Measurements from ENCODE around the gene RASSF7.

Gene RASSF7

GRCh38 chr11:556662-557256 is 4.0 kb upstream of the RASSF7 start:
- no peaks in the 10 kb centered on the region; the same call in 1 of the 2 replicates for H3K27me3 ChIP-seq (ENCODE audit: insufficient read depth, low read depth)
- no peaks in the 10 kb centered on the region for H4K20me1 ChIP-seq (ENCODE audit: insufficient read depth)
- no peak for TF ChIP-seq CTCF (conservative IDR thresholded peaks at IDR 0.05; ENCODE audit: low read depth, low read length)
- no peak overlapping the region for H3K4me3 ChIP-seq (IDR thresholded peaks at IDR 0.05; ENCODE audit: insufficient read depth, low read depth, low read length)
- no peak overlapping the region for H3K4me2 ChIP-seq
- H3K9ac ChIP-seq, result no peak overlapping the region
- H3K79me2 ChIP-seq (ENCODE audit: insufficient read depth, low read depth), result no peaks in the 10 kb centered on the region
- H3K4me1 ChIP-seq (ENCODE audit: low read depth, poor library complexity, severe bottlenecking), result peaks cover 20% of the 10 kb centered on the region
- H3K36me3 ChIP-seq (ENCODE audit: insufficient read depth), result no peaks in the 10 kb centered on the region
- H2AFZ ChIP-seq (ENCODE audit: low read depth), result no peak overlapping the region
- H3K27ac ChIP-seq, result no peak overlapping the region

GRCh38 chr11:557328-558132 is 3.2 kb upstream of the RASSF7 start:
- Histone ChIP-seq H3K4me1 (ENCODE audit: low read depth, poor library complexity, severe bottlenecking) (peaks cover 21% of the 10 kb centered on the region), H3K4me2 (no peak overlapping the region), H2AFZ (ENCODE audit: low read depth) (no peak overlapping the region), H3K79me2 (ENCODE audit: insufficient read depth, low read depth) (no peaks in the 10 kb centered on the region), H3K27me3 (ENCODE audit: insufficient read depth, low read depth) (no peaks in the 10 kb centered on the region; the same call in 1 of the 2 replicates), H4K20me1 (ENCODE audit: insufficient read depth) (no peaks in the 10 kb centered on the region), H3K4me3 (IDR thresholded peaks at IDR 0.05; ENCODE audit: insufficient read depth, low read depth, low read length) (no peak overlapping the region), H3K9ac (no peak overlapping the region), H3K36me3 (ENCODE audit: insufficient read depth) (no peaks in the 10 kb centered on the region), H3K27ac (no peak overlapping the region)
- TF ChIP-seq CTCF (conservative IDR thresholded peaks at IDR 0.05; ENCODE audit: low read depth, low read length), result no peak

- Histone ChIP-seq H3K79me2 (ENCODE audit: insufficient read depth, low read depth) (no peaks in the 10 kb centered on the region), H4K20me1 (ENCODE audit: insufficient read depth) (no peaks in the 10 kb centered on the region), H3K4me2 (no peak overlapping the region), H2AFZ (ENCODE audit: low read depth) (no peak overlapping the region), H3K36me3 (ENCODE audit: insufficient read depth) (no peaks in the 10 kb centered on the region), H3K4me3 (IDR thresholded peaks at IDR 0.05; ENCODE audit: insufficient read depth, low read depth, low read length) (no peak overlapping the region), H3K27me3 (ENCODE audit: insufficient read depth, low read depth) (no peaks in the 10 kb centered on the region; the same call in 1 of the 2 replicates), H3K9ac (no peak overlapping the region), H3K4me1 (ENCODE audit: low read depth, poor library complexity, severe bottlenecking) (peaks cover 21% of the 10 kb centered on the region), H3K27ac (no peak overlapping the region)
- TF ChIP-seq CTCF (conservative IDR thresholded peaks at IDR 0.05; ENCODE audit: low read depth, low read length), result no peak
Observed at GRCh38 chr11:558503-558902, 2.3 kb upstream of the RASSF7 start.

GRCh38 chr11:559020-559620 is 1.6 kb upstream of the RASSF7 start:
- TF ChIP-seq CTCF (conservative IDR thresholded peaks at IDR 0.05; ENCODE audit: low read depth, low read length), result no peak
- Histone ChIP-seq H3K4me2 (no peak overlapping the region), H3K4me1 (ENCODE audit: low read depth, poor library complexity, severe bottlenecking) (peaks cover 20% of the 10 kb centered on the region), H3K27ac (no peak overlapping the region), H2AFZ (ENCODE audit: low read depth) (no peak overlapping the region), H3K9ac (no peak overlapping the region), H4K20me1 (ENCODE audit: insufficient read depth) (no peaks in the 10 kb centered on the region), H3K27me3 (ENCODE audit: insufficient read depth, low read depth) (no peaks in the 10 kb centered on the region; the same call in 1 of the 2 replicates), H3K4me3 (IDR thresholded peaks at IDR 0.05; ENCODE audit: insufficient read depth, low read depth, low read length) (no peak overlapping the region), H3K36me3 (ENCODE audit: insufficient read depth) (no peaks in the 10 kb centered on the region), H3K79me2 (ENCODE audit: insufficient read depth, low read depth) (no peaks in the 10 kb centered on the region)
